ENCODE results near the gene SLC16A4.
A peak's percentile ranks its signal among the peaks of the same experiment; 100 is the strongest.

SLC16A4 gene

GRCh38 chr1:110350360-110350759, 40.5 kb downstream of the SLC16A4 start:
- no peak for DNase-seq

GRCh38 chr1:110348771-110349170, 42.1 kb downstream of the SLC16A4 start:
- no peak for DNase-seq

GRCh38 chr1:110348050-110348449, 42.8 kb downstream of the SLC16A4 start:
- no peak for DNase-seq

DNA sequence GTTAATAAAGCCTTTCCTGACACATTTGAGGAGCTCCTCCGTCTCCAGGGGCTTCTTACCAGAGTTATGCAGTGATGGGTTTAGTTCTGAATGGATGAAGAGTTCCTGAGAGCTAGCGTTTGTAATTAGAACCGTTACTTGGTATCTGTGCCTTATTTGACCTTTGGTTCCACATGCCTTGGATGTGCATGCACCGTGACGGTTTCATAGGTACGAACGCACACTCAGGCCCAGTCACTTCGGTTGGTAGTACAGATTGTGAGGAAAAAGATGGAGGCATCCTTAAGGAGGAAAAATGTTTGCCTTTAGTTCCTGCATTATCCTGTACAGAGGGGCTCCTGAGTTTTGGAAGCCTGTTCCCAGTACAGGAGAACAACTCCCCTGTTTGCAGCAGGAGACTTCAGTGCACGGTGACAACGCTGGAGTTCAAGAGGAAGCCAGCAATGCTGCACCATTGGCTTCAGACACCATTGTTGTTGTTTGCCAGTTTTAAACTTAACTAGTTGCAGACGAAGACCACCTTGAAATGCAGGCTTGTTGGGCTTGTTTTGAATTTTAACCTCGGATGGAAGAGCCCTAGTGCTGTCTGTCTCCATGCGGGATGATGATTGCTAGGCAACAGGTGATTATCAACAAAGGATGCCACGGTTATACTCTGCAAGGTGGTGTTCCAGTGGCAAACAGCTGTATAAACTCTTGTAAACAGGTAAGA, 43.5 kb downstream of the SLC16A4 start:
- DNase-seq, result no peak

GRCh38 chr1:110346690-110347089, 44.1 kb downstream of the SLC16A4 start:
- DNase-seq, result no peak

DNA sequence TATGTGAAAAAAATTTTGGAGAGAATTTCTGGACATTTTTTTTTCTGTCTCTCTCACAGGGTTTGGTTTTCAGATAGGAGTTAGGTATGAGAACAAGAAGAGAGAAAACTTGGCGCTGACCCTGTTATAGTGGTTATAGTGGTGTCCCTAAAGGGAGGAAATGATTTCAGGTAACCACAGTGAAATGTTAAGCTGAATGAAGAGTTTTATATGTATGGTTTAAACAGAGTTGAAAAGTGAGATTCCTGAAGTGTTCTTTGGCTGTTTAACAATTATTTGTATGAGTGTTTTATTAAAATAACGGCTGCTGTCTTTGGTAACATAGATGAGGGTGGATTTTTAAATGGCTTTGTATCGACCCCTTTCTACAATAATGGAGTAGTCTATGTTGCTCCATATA, 45.3 kb downstream of the SLC16A4 start:
- no peak for DNase-seq

DNA sequence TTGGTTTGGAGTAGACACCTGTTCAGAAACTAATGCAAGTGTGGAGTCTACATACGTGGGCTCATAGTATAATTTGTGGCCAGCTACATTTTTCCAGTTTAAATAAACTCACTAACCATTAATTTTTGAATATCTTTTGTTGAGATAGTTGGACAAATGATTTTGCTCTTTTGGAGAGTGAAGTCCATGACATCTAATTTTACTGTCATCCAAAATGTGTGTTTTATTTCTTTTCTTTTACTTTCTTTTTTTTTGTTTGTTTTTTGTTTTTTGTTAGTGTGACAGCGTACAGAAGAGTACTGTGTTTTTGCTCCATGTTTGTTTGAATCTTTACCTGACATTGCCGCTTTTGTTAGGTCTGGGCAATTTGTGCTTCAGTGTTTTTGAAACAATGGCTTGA, 46.7 kb downstream of the SLC16A4 start:
- no peak for DNase-seq

- DNase-seq, result no peak
Measured at GRCh38 chr1:110343249-110343648, 47.6 kb downstream of the SLC16A4 start.

GRCh38 chr1:110341872-110342331, 48.9 kb downstream of the SLC16A4 start:
- DNase-seq, result no peak

DNA sequence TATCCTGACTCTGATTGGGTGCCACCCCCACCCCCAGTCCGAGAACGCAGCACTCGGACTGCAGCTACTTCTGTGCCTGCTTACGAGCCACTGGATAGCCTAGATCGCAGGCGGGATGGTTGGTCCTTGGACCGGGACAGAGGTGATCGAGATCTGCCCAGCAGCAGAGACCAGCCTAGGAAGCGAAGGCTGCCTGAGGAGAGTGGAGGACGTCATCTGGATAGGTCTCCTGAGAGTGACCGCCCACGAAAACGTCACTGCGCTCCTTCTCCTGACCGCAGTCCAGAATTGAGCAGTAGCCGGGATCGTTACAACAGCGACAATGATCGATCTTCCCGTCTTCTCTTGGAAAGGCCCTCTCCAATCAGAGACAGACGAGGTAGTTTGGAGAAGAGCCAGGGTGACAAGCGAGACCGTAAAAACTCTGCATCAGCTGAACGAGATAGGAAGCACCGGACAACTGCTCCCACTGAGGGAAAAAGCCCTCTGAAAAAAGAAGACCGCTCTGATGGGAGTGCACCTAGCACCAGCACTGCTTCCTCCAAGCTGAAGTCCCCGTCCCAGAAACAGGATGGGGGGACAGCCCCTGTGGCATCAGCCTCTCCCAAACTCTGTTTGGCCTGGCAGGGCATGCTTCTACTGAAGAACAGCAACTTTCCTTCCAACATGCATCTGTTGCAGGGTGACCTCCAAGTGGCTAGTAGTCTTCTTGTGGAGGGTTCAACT, 49.5 kb downstream of the SLC16A4 start:
- peak; percentile 30 for DNase-seq

GRCh38 chr1:110340207-110340468, 50.7 kb downstream of the SLC16A4 start:
- DNase-seq, result no peak

DNA sequence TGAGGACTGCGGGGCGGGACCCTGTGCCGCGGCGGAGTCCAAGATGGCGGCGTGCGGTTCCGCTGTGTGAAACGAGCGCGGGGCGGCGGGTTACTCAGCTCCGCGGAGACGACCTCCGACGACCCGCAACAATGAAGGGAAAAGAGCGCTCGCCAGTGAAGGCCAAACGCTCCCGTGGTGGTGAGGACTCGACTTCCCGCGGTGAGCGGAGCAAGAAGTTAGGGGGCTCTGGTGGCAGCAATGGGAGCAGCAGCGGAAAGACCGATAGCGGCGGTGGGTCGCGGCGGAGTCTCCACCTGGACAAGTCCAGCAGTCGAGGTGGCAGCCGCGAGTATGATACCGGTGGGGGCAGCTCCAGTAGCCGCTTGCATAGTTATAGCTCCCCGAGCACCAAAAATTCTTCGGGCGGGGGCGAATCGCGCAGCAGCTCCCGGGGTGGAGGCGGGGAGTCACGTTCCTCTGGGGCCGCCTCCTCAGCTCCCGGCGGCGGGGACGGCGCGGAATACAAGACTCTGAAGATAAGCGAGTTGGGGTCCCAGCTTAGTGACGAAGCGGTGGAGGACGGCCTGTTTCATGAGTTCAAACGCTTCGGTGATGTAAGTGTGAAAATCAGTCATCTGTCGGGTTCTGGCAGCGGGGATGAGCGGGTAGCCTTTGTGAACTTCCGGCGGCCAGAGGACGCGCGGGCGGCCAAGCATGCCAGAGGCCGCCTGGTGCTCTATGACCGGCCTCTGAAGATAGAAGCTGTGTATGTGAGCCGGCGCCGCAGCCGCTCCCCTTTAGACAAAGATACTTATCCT, 51.2 kb downstream of the SLC16A4 start:
- no peak for DNase-seq

GRCh38 chr1:110338886-110339406, 51.9 kb downstream of the SLC16A4 start, which contains the start of gene RBM15:
Gene RBM15 (plus strand): TSS chr1:110339377. CDS start chr1:110339406, 29 bp downstream.
- DNase-seq, result peak; percentile 100

DNA sequence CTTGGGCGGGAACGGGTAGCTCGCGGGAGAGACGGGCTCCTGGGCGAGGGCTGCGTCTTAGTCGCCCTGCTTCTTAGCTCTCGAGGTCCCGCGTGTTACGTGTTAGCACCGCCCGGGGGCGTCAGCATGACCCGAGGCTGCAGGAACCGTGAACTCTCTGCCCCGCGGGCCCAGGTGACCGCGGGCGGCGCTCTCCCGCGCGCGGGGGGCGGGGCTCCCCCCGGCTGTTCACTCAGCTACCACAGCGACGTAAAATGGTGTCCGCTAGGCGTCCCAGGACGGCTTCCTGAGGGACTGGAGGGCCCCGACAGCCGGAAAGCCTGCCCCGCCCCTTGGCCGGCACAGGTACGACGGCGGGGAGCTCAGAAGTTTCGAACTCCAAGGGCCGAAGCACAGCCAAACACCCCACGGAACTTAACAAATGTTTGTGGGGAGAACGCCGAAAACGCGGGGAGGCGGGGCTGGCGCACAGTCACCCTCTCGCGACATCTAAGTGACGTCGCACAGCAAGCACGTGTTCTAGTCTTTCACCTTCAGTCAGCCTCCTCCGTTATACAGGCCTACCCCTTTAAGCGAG, 52.4 kb downstream of the SLC16A4 start:
- peak; percentile 95 for DNase-seq

DNA sequence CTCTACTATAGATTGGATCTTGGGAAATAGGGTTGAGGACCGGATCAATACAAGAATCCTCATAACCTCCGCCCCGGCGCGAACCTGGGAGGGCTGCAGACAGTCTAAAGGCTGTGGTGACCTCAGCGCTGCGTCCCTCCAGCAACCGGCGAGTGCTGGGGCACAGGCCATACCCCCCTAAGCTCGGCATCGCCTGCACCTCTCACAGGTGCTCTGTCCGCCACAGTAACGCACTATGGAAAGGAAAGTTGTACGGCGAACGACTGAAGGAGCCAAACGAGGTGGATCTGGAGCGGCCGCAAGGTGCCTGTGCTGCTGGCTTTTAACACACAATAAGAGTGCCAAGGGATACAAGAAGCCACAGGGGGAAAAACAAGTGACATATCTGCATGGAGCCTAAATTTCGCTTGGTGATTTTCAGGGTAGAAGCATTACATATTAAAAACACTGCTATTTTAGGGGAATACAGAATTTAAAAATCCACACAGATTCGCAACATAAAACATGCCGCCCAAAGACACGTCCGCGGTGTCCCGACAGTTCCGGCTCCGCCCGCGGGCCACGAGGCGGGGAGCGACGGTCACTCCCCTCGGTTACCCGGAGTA, 53.0 kb downstream of the SLC16A4 start:
- peak; percentile 70 for DNase-seq

DNA sequence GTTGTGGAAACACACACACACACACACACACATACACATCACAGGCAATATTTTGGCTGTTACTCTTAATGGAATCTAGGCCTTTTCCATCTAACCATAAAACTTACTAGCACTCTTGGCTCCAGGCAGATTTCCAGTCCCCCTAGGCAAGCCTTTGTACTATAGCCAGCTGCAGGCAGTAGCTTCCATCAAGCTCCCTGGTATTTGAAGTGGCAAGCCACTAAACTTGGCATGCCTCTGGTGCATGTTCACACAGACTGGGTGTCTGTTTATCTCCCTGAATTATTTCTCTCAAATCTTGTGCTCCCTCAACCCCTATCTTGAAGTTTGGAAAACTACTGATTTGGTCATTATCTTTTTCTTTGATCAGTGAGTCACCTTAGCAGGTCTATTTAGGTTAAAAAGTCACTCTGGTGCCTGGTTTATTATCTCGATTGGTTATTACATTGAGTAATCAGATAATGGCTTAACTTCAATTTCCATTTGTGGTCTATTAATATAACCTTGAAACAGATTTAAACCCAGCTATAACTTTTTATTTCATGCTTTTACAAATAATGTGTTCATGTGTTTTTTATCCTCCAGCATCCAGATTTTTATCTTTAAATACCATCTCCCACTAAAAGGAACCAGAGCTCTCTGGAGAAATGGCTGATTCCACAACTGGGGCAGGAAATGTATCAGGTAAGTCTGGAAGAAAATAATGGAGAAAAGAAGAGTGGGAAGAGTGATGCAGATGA, 54.4 kb downstream of the SLC16A4 start:
- peak; percentile 62 for DNase-seq

DNA sequence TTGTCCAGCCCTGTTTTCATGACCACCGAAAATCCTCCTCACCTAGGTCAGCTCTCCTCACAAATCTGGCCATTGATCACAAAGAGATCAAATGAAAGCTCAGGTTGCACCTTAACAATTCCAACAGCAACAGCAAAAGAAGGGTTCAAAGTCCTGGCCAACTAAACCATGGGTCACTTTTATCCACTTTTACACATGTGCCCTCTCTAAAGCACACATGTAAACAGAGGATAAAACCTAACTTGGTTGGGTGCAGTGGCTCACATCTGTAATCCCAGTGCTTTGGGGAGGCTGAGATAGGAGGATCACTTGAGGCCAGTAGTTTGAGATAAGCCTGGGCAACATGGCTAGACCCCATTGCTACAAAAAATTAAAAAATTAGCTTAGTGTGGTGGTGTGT, 55.6 kb downstream of the SLC16A4 start:
- no peak for DNase-seq

- no peak for DNase-seq
Measured at GRCh38 chr1:110328700-110329099, 62.1 kb downstream of the SLC16A4 start.

DNA sequence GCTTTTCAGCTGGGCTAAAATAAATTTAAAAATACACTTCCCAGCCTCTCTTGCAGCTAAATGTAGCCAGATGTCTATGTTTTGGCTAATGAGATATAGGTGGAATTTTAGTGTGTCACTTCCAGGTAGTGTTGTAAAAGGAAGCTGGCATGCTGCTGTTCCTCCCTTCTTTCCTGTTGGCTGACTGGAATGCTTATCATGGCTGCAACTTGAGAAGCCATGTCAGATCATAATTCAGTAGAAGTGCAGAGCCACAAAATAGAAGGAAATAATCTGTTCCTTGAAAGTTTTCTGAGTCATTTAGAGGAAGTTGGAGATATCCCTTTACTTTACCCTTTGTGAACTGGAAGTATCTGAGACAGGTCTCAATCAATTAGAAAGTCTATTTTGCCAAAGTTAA, 62.6 kb downstream of the SLC16A4 start:
- DNase-seq, result no peak

GRCh38 chr1:110326826-110327225, 64.0 kb downstream of the SLC16A4 start:
- no peak for DNase-seq

GRCh38 chr1:110324667-110325066, 66.2 kb downstream of the SLC16A4 start:
- DNase-seq, result no peak

DNA sequence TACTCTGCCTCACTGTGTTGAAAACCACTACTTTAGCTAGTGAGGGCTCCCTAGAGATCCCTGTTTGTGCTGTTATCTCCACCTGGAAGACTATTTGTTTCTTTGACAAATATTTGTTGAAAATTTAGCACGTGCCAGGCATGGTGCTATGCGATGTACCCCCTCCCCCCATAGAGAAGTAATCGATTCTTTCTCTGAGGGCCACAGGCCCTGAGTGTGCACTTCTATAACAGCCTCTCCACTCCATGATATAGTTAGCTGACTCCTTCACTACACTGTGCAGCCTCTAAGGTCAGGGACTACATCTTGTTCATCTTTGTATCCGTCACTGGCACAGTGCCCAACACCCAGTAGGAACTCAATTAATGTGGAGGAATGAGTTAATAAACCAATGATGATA, 69.0 kb downstream of the SLC16A4 start:
- no peak for DNase-seq
